GM23338 (cell line): ENCODE results near the gene GPR31. TPM values are rescaled to one million over a fixed set of nuclear protein-coding genes. Genes with fewer than 3 reads are reported as not detected.

Experiments used
- ATAC-seq: fragments of 200-7000 bp; cut with Tn5 transposase; 3 replicates; pipeline ENCODE4 v1.9.1; 2020
- DNase-seq: peaks from one replicate; pipeline ENCODE4 v3.0.0-alpha.2; 2015; ENCODE audit warnings: low spot score
- H2AFZ ChIP-seq: fragments of 200-600 bp; sonication (generic); 2 replicates; pipeline ENCODE4 v1.8.0; 2016; ENCODE audit warnings: antibody characterized with exemption, mild to moderate bottlenecking, moderate library complexity
- H3F3A ChIP-seq: fragments of 200-600 bp; sonication (generic); replicated peaks from 2 replicates; pipeline ENCODE4 v1.8.0; 2017; ENCODE audit warnings: antibody characterized with exemption, mixed run types, low read depth
- H3K27ac ChIP-seq: fragments of 200-600 bp; sonication (generic); 2 replicates; pipeline ENCODE4 v1.6.1; 2016; ENCODE audit warnings: low read depth
- H3K27me3 ChIP-seq: fragments of 200-600 bp; sonication (generic); 2 replicates; pipeline ENCODE4 v1.8.0; 2016; ENCODE audit warnings: mild to moderate bottlenecking, mixed run types, moderate library complexity; ENCODE audit not compliant: insufficient read depth
- H3K36me3 ChIP-seq: fragments of 200-600 bp; sonication (generic); 2 replicates; pipeline ENCODE4 v1.8.0; 2016; ENCODE audit warnings: mild to moderate bottlenecking; ENCODE audit not compliant: insufficient read depth
- H3K4me1 ChIP-seq: fragments of 200-600 bp; sonication (generic); 2 replicates; pipeline ENCODE4 v1.8.0; 2016; ENCODE audit warnings: mild to moderate bottlenecking, moderate library complexity; ENCODE audit not compliant: insufficient read depth
- H3K4me2 ChIP-seq: fragments of 200-600 bp; sonication (generic); 2 replicates; pipeline ENCODE4 v1.7.1; 2017; ENCODE audit warnings: mixed run types
- H3K4me3 ChIP-seq: fragments of 200-600 bp; sonication (generic); 2 replicates; pipeline ENCODE4 v1.6.1; 2016; ENCODE audit warnings: mixed run types
- H3K79me2 ChIP-seq: fragments of 200-600 bp; sonication (generic); replicated peaks from 2 replicates; pipeline ENCODE4 v1.8.0; 2017; ENCODE audit warnings: mild to moderate bottlenecking; ENCODE audit not compliant: insufficient read depth
- H3K9me2 ChIP-seq: fragments of 200-600 bp; sonication (generic); 2 replicates; pipeline ENCODE4 v1.8.0; 2017; ENCODE audit not compliant: insufficient read depth
- H4K20me1 ChIP-seq: fragments of 200-600 bp; sonication (generic); replicated peaks from 2 replicates; pipeline ENCODE4 v1.8.0; 2017; ENCODE audit warnings: mild to moderate bottlenecking; ENCODE audit not compliant: insufficient read depth
- H3K27ac Mint-ChIP-seq: 2 replicates; pipeline ENCODE4 v1.8.0; 2020; ENCODE audit warnings: inconsistent platforms, mild to moderate bottlenecking, moderate library complexity, mixed read lengths
- H3K27me3 Mint-ChIP-seq: 3 replicates; pipeline ENCODE4 v1.8.0; 2022; ENCODE audit warnings: low read depth, mild to moderate bottlenecking, moderate library complexity, mixed read lengths, inconsistent platforms; ENCODE audit not compliant: insufficient read depth, poor library complexity
- H3K36me3 Mint-ChIP-seq: 3 replicates; pipeline ENCODE4 v1.8.0; 2021; ENCODE audit warnings: low read depth, mild to moderate bottlenecking, inconsistent platforms, moderate library complexity, mixed read lengths
- H3K4me1 Mint-ChIP-seq: 3 replicates; pipeline ENCODE4 v1.8.0; 2020; ENCODE audit warnings: mild to moderate bottlenecking, inconsistent platforms, mixed read lengths
- H3K4me3 Mint-ChIP-seq: 3 replicates; pipeline ENCODE4 v1.8.0; 2021; ENCODE audit warnings: moderate library complexity, mild to moderate bottlenecking, inconsistent platforms, mixed read lengths
- H3K9me3 Mint-ChIP-seq: 3 replicates; pipeline ENCODE4 v1.8.0; 2020; ENCODE audit warnings: moderate library complexity, mild to moderate bottlenecking, inconsistent platforms, mixed read lengths
- EZH2 ChIP-seq: fragments of 200-600 bp; sonication (generic); IDR thresholded peaks from one replicate; pipeline ENCODE4 v1.8.0; 2017; ENCODE audit warnings: antibody characterized with exemption, mild to moderate bottlenecking, low read depth; ENCODE audit not compliant: unreplicated experiment
- polyA plus RNA-seq: library from polyadenylated mRNA; unstranded; fragments of >200 nt; fragmentation: Nextera tagmentation; extraction: Ambion mirVana; gene quantifications from 2 replicates; pipeline ENCODE4 v1.2.1, GENCODE V29; 2016
- total RNA-seq: library from RNA; depleted of rRNA; stranded (reverse); fragments of >200 nt; shearing (Covaris generic); gene quantifications from 2 replicates; pipeline ENCODE4 v1.2.3, GENCODE V29; 2014
- TF ChIP-seq, protein P1 (sequence below): IDR thresholded peaks from 2 replicates; pipeline ENCODE4 v1.6.1; 2016; ENCODE audit warnings: antibody characterized with exemption
- TF ChIP-seq, protein P2 (sequence below), 2 experiments: fragments of 200-600 bp in 1 of 2; sonication (generic) in 1 of 2; conservative IDR thresholded peaks; 2 replicates each; pipeline versions ENCODE4 v1.5.1 to v1.6.1; 2016 to 2017; ENCODE audit warnings: antibody characterized with exemption in 2 of 2, low read depth in 2 of 2, mild to moderate bottlenecking in 2 of 2, moderate library complexity in 1 of 2

Gene GPR31
- total and polyA plus RNA-seq, 2 experiments from 2014 or later = not detected

DNA sequence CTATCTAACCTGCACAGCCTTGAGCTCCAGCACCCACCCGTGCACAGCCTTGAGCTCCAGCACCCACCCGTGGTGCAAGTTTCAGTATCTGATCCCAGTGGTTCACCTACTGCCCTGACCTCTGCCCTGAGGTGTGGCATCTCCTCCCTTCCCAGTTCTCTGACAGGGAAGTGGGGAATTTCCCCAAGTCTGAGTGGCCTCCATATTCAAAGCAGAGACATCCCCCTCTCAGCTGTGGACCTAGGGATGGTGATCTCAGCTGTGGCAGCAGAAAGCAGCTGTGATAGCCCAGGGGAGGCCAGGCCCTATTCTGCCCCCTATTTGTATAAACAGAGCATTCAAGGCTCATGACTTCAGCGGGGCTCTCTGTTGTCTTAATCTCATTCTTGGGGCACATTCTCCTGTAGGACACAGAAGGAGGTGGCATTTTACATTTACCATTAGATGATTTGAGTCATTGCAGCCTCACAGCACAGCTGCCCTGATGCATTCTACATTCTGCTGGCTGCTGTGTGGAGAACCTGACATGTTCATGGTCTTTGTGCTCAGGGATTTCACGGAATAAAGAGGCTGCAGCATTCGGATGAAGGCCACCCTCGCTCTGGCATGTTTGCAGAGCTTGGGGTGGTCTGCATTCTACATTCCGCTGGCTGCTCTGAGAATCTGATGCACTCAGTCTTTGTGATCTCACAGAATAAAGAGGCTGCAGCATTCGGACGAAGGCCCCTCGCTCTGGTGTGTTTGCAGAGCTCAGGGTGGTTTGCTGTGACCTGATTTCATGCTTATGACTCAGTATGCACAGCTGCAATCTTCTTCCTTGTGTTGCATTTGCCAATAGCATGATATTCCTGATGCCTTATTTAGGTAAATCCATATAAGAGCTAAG is 16.9 kb downstream of the GPR31 start:
- Histone ChIP-seq H3K9me2 (no peaks in the 10 kb centered on the region), H3K4me2 (no peak overlapping the region), H2AFZ (peak overlapping the region; percentile 85; the same call in 1 of the 2 replicates), H3K27me3 (0 out of 2 replicates have a peak, but pooled peaks cover under 1% of the 10 kb centered on the region), H3K79me2 (no peaks in the 10 kb centered on the region), H4K20me1 (no peaks in the 10 kb centered on the region), H3F3A (no peaks in the 10 kb centered on the region), H3K27ac (no peak overlapping the region), H3K36me3 (no peaks in the 10 kb centered on the region), H3K4me1 (peaks cover 33% of the 10 kb centered on the region), H3K4me3 (no peak overlapping the region)
- H3K9me3 Mint-ChIP-seq = peaks cover 7% of the 10 kb centered on the region
- peaks cover 2% of the 10 kb centered on the region for H3K27me3 Mint-ChIP-seq
- no peak overlapping the region for H3K4me3 Mint-ChIP-seq
- H3K27ac Mint-ChIP-seq = no peak overlapping the region
- DNase-seq (peak; percentile 32), ATAC-seq (peak; percentile 25; the same call in 1 of the 3 replicates)
- peaks cover 8% of the 10 kb centered on the region; the same call in 1 of the 3 replicates for H3K36me3 Mint-ChIP-seq
- peaks cover 24% of the 10 kb centered on the region for H3K4me1 Mint-ChIP-seq
- TF ChIP-seq, protein P1, sequence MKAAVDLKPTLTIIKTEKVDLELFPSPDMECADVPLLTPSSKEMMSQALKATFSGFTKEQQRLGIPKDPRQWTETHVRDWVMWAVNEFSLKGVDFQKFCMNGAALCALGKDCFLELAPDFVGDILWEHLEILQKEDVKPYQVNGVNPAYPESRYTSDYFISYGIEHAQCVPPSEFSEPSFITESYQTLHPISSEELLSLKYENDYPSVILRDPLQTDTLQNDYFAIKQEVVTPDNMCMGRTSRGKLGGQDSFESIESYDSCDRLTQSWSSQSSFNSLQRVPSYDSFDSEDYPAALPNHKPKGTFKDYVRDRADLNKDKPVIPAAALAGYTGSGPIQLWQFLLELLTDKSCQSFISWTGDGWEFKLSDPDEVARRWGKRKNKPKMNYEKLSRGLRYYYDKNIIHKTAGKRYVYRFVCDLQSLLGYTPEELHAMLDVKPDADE = no peak
- TF ChIP-seq, protein P2, sequence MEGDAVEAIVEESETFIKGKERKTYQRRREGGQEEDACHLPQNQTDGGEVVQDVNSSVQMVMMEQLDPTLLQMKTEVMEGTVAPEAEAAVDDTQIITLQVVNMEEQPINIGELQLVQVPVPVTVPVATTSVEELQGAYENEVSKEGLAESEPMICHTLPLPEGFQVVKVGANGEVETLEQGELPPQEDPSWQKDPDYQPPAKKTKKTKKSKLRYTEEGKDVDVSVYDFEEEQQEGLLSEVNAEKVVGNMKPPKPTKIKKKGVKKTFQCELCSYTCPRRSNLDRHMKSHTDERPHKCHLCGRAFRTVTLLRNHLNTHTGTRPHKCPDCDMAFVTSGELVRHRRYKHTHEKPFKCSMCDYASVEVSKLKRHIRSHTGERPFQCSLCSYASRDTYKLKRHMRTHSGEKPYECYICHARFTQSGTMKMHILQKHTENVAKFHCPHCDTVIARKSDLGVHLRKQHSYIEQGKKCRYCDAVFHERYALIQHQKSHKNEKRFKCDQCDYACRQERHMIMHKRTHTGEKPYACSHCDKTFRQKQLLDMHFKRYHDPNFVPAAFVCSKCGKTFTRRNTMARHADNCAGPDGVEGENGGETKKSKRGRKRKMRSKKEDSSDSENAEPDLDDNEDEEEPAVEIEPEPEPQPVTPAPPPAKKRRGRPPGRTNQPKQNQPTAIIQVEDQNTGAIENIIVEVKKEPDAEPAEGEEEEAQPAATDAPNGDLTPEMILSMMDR (conservative IDR thresholded peaks at IDR 0.05; ENCODE audit: low read depth in 2 of 2) = 0 out of 4 replicates have a peak, but pooled peaks of 1 of the 2 experiments have one; percentile 21

DNA sequence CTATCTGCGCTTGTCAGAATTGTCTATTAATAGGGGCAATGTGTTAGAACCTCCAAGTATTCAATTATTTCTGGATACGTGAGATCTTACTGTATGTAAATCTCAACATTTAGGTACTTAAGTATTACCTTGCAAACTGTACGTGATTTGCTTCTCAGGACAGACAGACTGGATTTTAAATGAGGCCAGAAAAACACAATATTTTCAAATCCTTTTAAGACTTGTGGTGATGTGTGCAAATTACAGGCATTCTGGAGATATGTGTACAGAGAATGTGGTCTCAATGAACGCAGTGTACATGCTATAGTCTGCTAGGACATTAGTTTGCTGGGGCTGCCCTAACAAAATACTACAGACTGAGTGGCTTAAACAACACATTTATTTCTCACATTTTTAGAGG is 18.0 kb downstream of the GPR31 start:
- Histone ChIP-seq H3K4me1 (peaks cover 22% of the 10 kb centered on the region), H3F3A (no peaks in the 10 kb centered on the region), H3K36me3 (no peaks in the 10 kb centered on the region), H3K4me3 (no peak overlapping the region), H3K27ac (no peak overlapping the region), H4K20me1 (no peaks in the 10 kb centered on the region), H3K9me2 (no peaks in the 10 kb centered on the region), H3K4me2 (no peak overlapping the region), H3K27me3 (no peaks in the 10 kb centered on the region), H3K79me2 (no peaks in the 10 kb centered on the region), H2AFZ (no peak overlapping the region)
- Mint-ChIP-seq H3K4me1 (peaks cover 21% of the 10 kb centered on the region), H3K27me3 (peaks cover 2% of the 10 kb centered on the region), H3K36me3 (peaks cover 5% of the 10 kb centered on the region; the same call in 1 of the 3 replicates), H3K27ac (no peak overlapping the region), H3K4me3 (no peak overlapping the region), H3K9me3 (peaks cover 3% of the 10 kb centered on the region; the same call in 2 of the 3 replicates)
- DNase-seq = no peak
- TF ChIP-seq, protein P2 (conservative IDR thresholded peaks at IDR 0.05; ENCODE audit: low read depth in 2 of 2) = 0 out of 4 replicates have a peak, but pooled peaks of 1 of the 2 experiments have one; percentile 6
- TF ChIP-seq EZH2 = no peak
- ATAC-seq = no peak
